ENCODE measurements around the gene CEACAM4. TPM values are rescaled to one million over a fixed set of nuclear protein-coding genes. Genes with fewer than 3 reads are reported as not detected.

The CEACAM4 gene
- total RNA-seq, 2 donors from 2014 or later: 0.31 to 0.92 TPM

GRCh38 chr19:41627966-41628675 is 1.2 kb upstream of the CEACAM4 start:
- H3K9me3 ChIP-seq (ENCODE audit: control insufficient read depth, low read length, poor library complexity, severe bottlenecking): peaks cover 13% of the 10 kb centered on the region
- ATAC-seq (no peak), DNase-seq (no peak)
- H3K4me3 Mint-ChIP-seq: no peak overlapping the region
- no peak overlapping the region for H3K27ac Mint-ChIP-seq
- H3K27me3 Mint-ChIP-seq: peaks cover 43% of the 10 kb centered on the region
- H3K36me3 Mint-ChIP-seq (ENCODE audit: low read depth): peaks cover 2% of the 10 kb centered on the region
- H3K4me1 Mint-ChIP-seq: no peaks in the 10 kb centered on the region

GRCh38 chr19:41626278-41626677 is 596 bp downstream of the CEACAM4 start:
- Mint-ChIP-seq H3K4me1 (no peaks in the 10 kb centered on the region), H3K36me3 (ENCODE audit: low read depth) (peaks cover 2% of the 10 kb centered on the region), H3K27me3 (peaks cover 43% of the 10 kb centered on the region), H3K4me3 (no peak overlapping the region), H3K27ac (no peak overlapping the region)
- no peak for DNase-seq
- peaks cover 9% of the 10 kb centered on the region for H3K9me3 ChIP-seq (ENCODE audit: control insufficient read depth, low read length, poor library complexity, severe bottlenecking)
- ATAC-seq: no peak

GRCh38 chr19:41624937-41625336 is 1.9 kb downstream of the CEACAM4 start:
- Mint-ChIP-seq H3K4me3 (no peak overlapping the region), H3K27me3 (peaks cover 38% of the 10 kb centered on the region), H3K27ac (no peak overlapping the region), H3K4me1 (no peaks in the 10 kb centered on the region), H3K36me3 (ENCODE audit: low read depth) (peaks cover 2% of the 10 kb centered on the region)
- H3K9me3 ChIP-seq (ENCODE audit: control insufficient read depth, low read length, poor library complexity, severe bottlenecking): no peaks in the 10 kb centered on the region
- DNase-seq: no peak
- ATAC-seq: no peak

GRCh38 chr19:41624515-41624914 is 2.4 kb downstream of the CEACAM4 start:
- Mint-ChIP-seq H3K36me3 (ENCODE audit: low read depth) (peaks cover 2% of the 10 kb centered on the region), H3K4me1 (no peaks in the 10 kb centered on the region)
- ATAC-seq: no peak

GRCh38 chr19:41623360-41623759 is 3.5 kb downstream of the CEACAM4 start:
- Mint-ChIP-seq H3K36me3 (ENCODE audit: low read depth) (peaks cover 2% of the 10 kb centered on the region), H3K4me3 (no peak overlapping the region), H3K4me1 (no peaks in the 10 kb centered on the region), H3K27me3 (peaks cover 32% of the 10 kb centered on the region), H3K27ac (no peak overlapping the region)
- ATAC-seq (no peak), DNase-seq (no peak)
- H3K9me3 ChIP-seq (ENCODE audit: control insufficient read depth, low read length, poor library complexity, severe bottlenecking): no peaks in the 10 kb centered on the region

More at GRCh38 chr19:41624515-41624914, 2.4 kb downstream of the CEACAM4 start:
- DNase-seq: no peak
- Mint-ChIP-seq H3K4me3 (no peak overlapping the region), H3K27ac (no peak overlapping the region), H3K27me3 (peaks cover 37% of the 10 kb centered on the region)
- H3K9me3 ChIP-seq (ENCODE audit: control insufficient read depth, low read length, poor library complexity, severe bottlenecking): no peaks in the 10 kb centered on the region

GRCh38 chr19:41621654-41622053 is 5.2 kb downstream of the CEACAM4 start:
- H3K9me3 ChIP-seq (ENCODE audit: control insufficient read depth, low read length, poor library complexity, severe bottlenecking): no peaks in the 10 kb centered on the region
- peaks cover 27% of the 10 kb centered on the region for H3K27me3 Mint-ChIP-seq
- H3K27ac Mint-ChIP-seq: no peak overlapping the region
- DNase-seq: no peak
- peaks cover 2% of the 10 kb centered on the region for H3K36me3 Mint-ChIP-seq (ENCODE audit: low read depth)
- H3K4me3 Mint-ChIP-seq: no peak overlapping the region
- ATAC-seq: no peak
- H3K4me1 Mint-ChIP-seq: no peaks in the 10 kb centered on the region

GRCh38 chr19:41621226-41621625 is 5.6 kb downstream of the CEACAM4 start:
- Mint-ChIP-seq H3K27ac (no peak overlapping the region), H3K4me3 (no peak overlapping the region), H3K27me3 (peaks cover 22% of the 10 kb centered on the region), H3K36me3 (ENCODE audit: low read depth) (peaks cover 2% of the 10 kb centered on the region), H3K4me1 (no peaks in the 10 kb centered on the region)
- ATAC-seq (no peak), DNase-seq (no peak)
- no peaks in the 10 kb centered on the region for H3K9me3 ChIP-seq (ENCODE audit: control insufficient read depth, low read length, poor library complexity, severe bottlenecking)

- Mint-ChIP-seq H3K27me3 (peaks cover 20% of the 10 kb centered on the region), H3K4me3 (no peak overlapping the region), H3K4me1 (no peaks in the 10 kb centered on the region), H3K36me3 (ENCODE audit: low read depth) (peaks cover 2% of the 10 kb centered on the region), H3K27ac (no peak overlapping the region)
- H3K9me3 ChIP-seq (ENCODE audit: control insufficient read depth, low read length, poor library complexity, severe bottlenecking): no peaks in the 10 kb centered on the region
- DNase-seq (no peak), ATAC-seq (no peak)
These were observed 6.7 kb downstream of the CEACAM4 start for GRCh38 chr19:41620171-41620570.

GRCh38 chr19:41619018-41619556 is 7.8 kb downstream of the CEACAM4 start:
- peaks cover 2% of the 10 kb centered on the region for H3K36me3 Mint-ChIP-seq (ENCODE audit: low read depth)
- H3K27ac Mint-ChIP-seq: no peak overlapping the region
- no peaks in the 10 kb centered on the region for H3K9me3 ChIP-seq (ENCODE audit: control insufficient read depth, low read length, poor library complexity, severe bottlenecking)
- DNase-seq (no peak), ATAC-seq (no peak)
- H3K4me3 Mint-ChIP-seq: no peak overlapping the region
- peaks cover 24% of the 10 kb centered on the region for H3K27me3 Mint-ChIP-seq
- peaks cover 2% of the 10 kb centered on the region for H3K4me1 Mint-ChIP-seq

GRCh38 chr19:41617941-41618730 is 8.7 kb downstream of the CEACAM4 start:
- DNase-seq: no peak
- no peak for ATAC-seq
- peaks cover 2% of the 10 kb centered on the region for H3K4me1 Mint-ChIP-seq
- no peak overlapping the region for H3K27ac Mint-ChIP-seq
- H3K27me3 Mint-ChIP-seq: peaks cover 26% of the 10 kb centered on the region
- H3K4me3 Mint-ChIP-seq: no peak overlapping the region
- peaks cover 2% of the 10 kb centered on the region for H3K36me3 Mint-ChIP-seq (ENCODE audit: low read depth)
- H3K9me3 ChIP-seq (ENCODE audit: control insufficient read depth, low read length, poor library complexity, severe bottlenecking): no peaks in the 10 kb centered on the region

- no peaks in the 10 kb centered on the region for H3K9me3 ChIP-seq (ENCODE audit: control insufficient read depth, low read length, poor library complexity, severe bottlenecking)
- H3K4me1 Mint-ChIP-seq: peaks cover 2% of the 10 kb centered on the region
- no peak overlapping the region for H3K27ac Mint-ChIP-seq
- no peak overlapping the region for H3K4me3 Mint-ChIP-seq
- peaks cover 35% of the 10 kb centered on the region for H3K27me3 Mint-ChIP-seq
- no peak for DNase-seq
- ATAC-seq: no peak
- peaks cover 2% of the 10 kb centered on the region for H3K36me3 Mint-ChIP-seq (ENCODE audit: low read depth)
These were observed 9.9 kb downstream of the CEACAM4 start for GRCh38 chr19:41616792-41617621.

GRCh38 chr19:41615207-41615606 is 11.7 kb downstream of the CEACAM4 start:
- Mint-ChIP-seq H3K27me3 (peaks cover 44% of the 10 kb centered on the region), H3K4me1 (peaks cover 2% of the 10 kb centered on the region)

GRCh38 chr19:41612483-41612882 is 14.4 kb downstream of the CEACAM4 start:
- Mint-ChIP-seq H3K27ac (no peak overlapping the region), H3K4me3 (no peak overlapping the region), H3K4me1 (peaks cover 2% of the 10 kb centered on the region), H3K27me3 (peaks cover 50% of the 10 kb centered on the region), H3K36me3 (ENCODE audit: low read depth) (peaks cover 4% of the 10 kb centered on the region)
- H3K9me3 ChIP-seq (ENCODE audit: control insufficient read depth, low read length, poor library complexity, severe bottlenecking): no peaks in the 10 kb centered on the region
- ATAC-seq: no peak
- DNase-seq: no peak

More at GRCh38 chr19:41615207-41615606, 11.7 kb downstream of the CEACAM4 start:
- ATAC-seq: no peak
- H3K9me3 ChIP-seq (ENCODE audit: control insufficient read depth, low read length, poor library complexity, severe bottlenecking): no peaks in the 10 kb centered on the region
- Mint-ChIP-seq H3K27ac (no peak overlapping the region), H3K4me3 (no peak overlapping the region), H3K36me3 (ENCODE audit: low read depth) (peaks cover 2% of the 10 kb centered on the region)
- no peak for DNase-seq
